Heart right ventricle (tissue), 16 donors: Measurements from ENCODE around the gene GOLIM4. TPM values are rescaled to one million over a fixed set of nuclear protein-coding genes. Genes with fewer than 3 reads are reported as not detected.

ENCODE experiments used
- ATAC-seq, 8 donors: fragments of 200-7000 bp; cut with Tn5 transposase; one replicate each; pipeline ENCODE4 v1.9.1; 2020; ENCODE audit warnings: mild to moderate bottlenecking in 8 of 8, moderate library complexity in 8 of 8, moderate number of reproducible peaks in 1 of 8
- DNase-seq, 2 donors: peaks; one replicate each; pipeline ENCODE4 v3.0.0-alpha.2; 2020
- H3K27ac ChIP-seq, 10 donors: fragments of 200-600 bp; sonication (generic) in 2 of 10; one replicate each; pipeline versions ENCODE4 v1.5.0 to v1.8.0; 2020 to 2022; ENCODE audit warnings: mild to moderate bottlenecking in 3 of 10
- H3K27me3 ChIP-seq, 7 donors: fragments of 200-600 bp; one replicate each; pipeline ENCODE4 v1.8.0; 2021 to 2022; ENCODE audit warnings: mild to moderate bottlenecking in 2 of 7
- H3K36me3 ChIP-seq, 9 donors: fragments of 200-600 bp; sonication (generic) in 1 of 9; one replicate each; pipeline versions ENCODE4 v1.5.0 to v1.8.0; 2020 to 2022; ENCODE audit warnings: mild to moderate bottlenecking in 2 of 9
- H3K4me1 ChIP-seq, 9 donors: fragments of 200-600 bp; sonication (generic) in 1 of 9; one replicate each; pipeline versions ENCODE4 v1.5.0 to v1.8.0; 2020 to 2022; ENCODE audit warnings: mild to moderate bottlenecking in 4 of 9
- H3K4me3 ChIP-seq, 10 donors: fragments of 200-600 bp; sonication (generic) in 2 of 10; one replicate each; pipeline versions ENCODE4 v1.5.0 to v1.8.0; 2020 to 2022; ENCODE audit warnings: mild to moderate bottlenecking in 7 of 10, moderate library complexity in 2 of 10
- H3K9me3 ChIP-seq, 11 donors: fragments of 200-600 bp in 10 of 11; sonication (generic) in 2 of 11; one replicate each; pipeline versions ENCODE4 v1.5.0 to v1.8.0; 2013 to 2022; ENCODE audit warnings: mild to moderate bottlenecking in 2 of 11, control low read depth in 1 of 11, moderate library complexity in 1 of 11
- CTCF ChIP-seq, 9 donors: fragments of 200-600 bp; sonication (generic) in 2 of 9; IDR thresholded peaks; one replicate each; pipeline versions ENCODE4 v1.5.0 to v1.8.0; 2021 to 2022; ENCODE audit warnings: antibody characterized with exemption in 9 of 9, mild to moderate bottlenecking in 5 of 9, moderate library complexity in 1 of 9
- WGBS, 2 donors: extraction: QIAGEN DNeasy Blood & Tissue Kit; methylation state at CpG; one replicate each; pipeline ENCODE4 v1.1.7; 2013; ENCODE audit warnings: inconsistent platforms in 1 of 2; 5-methylcytosine and 5-hydroxymethylcytosine counted together
- intact Hi-C, 10 donors: fragments of 100-400 bp; cut with DNase I; formaldehyde crosslinking; loops; one replicate each; pipeline versions ENCODE4 v1.11.1 to v1.14.2; 2022
- polyA plus RNA-seq, 2 donors: library from polyadenylated mRNA; stranded (reverse); fragments of 200-250 nt; gene quantifications; one replicate each; pipeline ENCODE4 v1.2.3, GENCODE V29; 2013
- total RNA-seq, 10 donors: library from RNA; stranded (reverse); fragmentation: NEBNext Ultra II Directional in 3 of 10; extraction: Animal tissue kit (Norgen Biotek cat#: 25700) in 3 of 10; gene quantifications; one replicate each; pipeline versions ENCODE4 v1.2.1 to v1.2.4, GENCODE V29; 2021 to 2023
- donor health status: Arrhythmogenic right ventricular cardiomyopathy.
- donor health status: ischemic (EF 13 %, LVEDD 7.1; RV severe dilation, severe dysfunction).
- donor health status: healthy with polysubstance abuse.
- donor health status: DM: no; HTN: yes; CAD: no.
- donor health status: DM: no; HTN: no; CAD: no.
- donor health status: ischemic (EF 25% LVEDD 6.9; RV normal size, moderate dysfunction).
- donor health status: ischemic (EF 25% LVEDD 5.7; RV mildly dilated, moderate dysfunction).
- donor health status: healthy.
- donor health status: DM: yes; HTN: yes; CAD: no.
- donor health status: Ischemic cardiomyopathy.
- donor health status: ischemic (EF 35%, LVEDD 5.7; RV mildly dilated, moderate dysfunction).
- donor health status: nonischemic (EF 11% LVEDD 7.7; RV severe dilation, severe dysfunction).
- donor health status: DM: yes; HTN: yes; CAD: no.
- donor health status: PGD.
- donor health status: ischemic (EF 29% LVEDD 5.4; RV normal size, mild dysfunction).
- donor health status: nonischemic (EF 23%, LVEDD 6.1; RV moderate dilation, normal function).

GOLIM4 gene
- total and polyA plus RNA-seq, 12 donors = 18.8 to 103 (median 69.8) TPM

- no peaks in the 10 kb centered on the region for H3K27me3 ChIP-seq
- WGBS, 2 donors = 93 to 96% methylated on average over 1 of the region's 1 CpG
- H3K4me1 ChIP-seq = no peaks in the 10 kb centered on the region
- H3K27ac ChIP-seq = no peak overlapping the region
- no peak for DNase-seq
- ATAC-seq = no peak
- no peak overlapping the region for H3K4me3 ChIP-seq
- no peak for TF ChIP-seq CTCF (IDR thresholded peaks at IDR 0.05)
- no peaks in the 10 kb centered on the region for H3K36me3 ChIP-seq
- peaks cover 0 to 13% (median 0%) of the 10 kb centered on the region in 11 donors for H3K9me3 ChIP-seq
- intact Hi-C loops = no loop called here
These were observed 94.5 kb downstream of the GOLIM4 start for GRCh38 chr3:168001244-168001643.

- peak in 1 of 8 donors; percentile 22 for ATAC-seq
- DNase-seq = no peak
- no peak overlapping the region for H3K27ac ChIP-seq
- no peak for TF ChIP-seq CTCF (IDR thresholded peaks at IDR 0.05)
- H3K4me1 ChIP-seq = no peaks in the 10 kb centered on the region
- intact Hi-C loops = no loop called here
- H3K9me3 ChIP-seq = peaks cover 0 to 12% (median 0%) of the 10 kb centered on the region in 11 donors
- H3K27me3 ChIP-seq = no peaks in the 10 kb centered on the region
- no peaks in the 10 kb centered on the region for H3K36me3 ChIP-seq
- 57 to 64% methylated on average over 5 of the region's 5 CpGs for WGBS, 2 donors
- no peak overlapping the region for H3K4me3 ChIP-seq
These were observed 97.5 kb downstream of the GOLIM4 start for GRCh38 chr3:167998253-167998652.

GRCh38 chr3:167996514-167996913, 99.2 kb downstream of the GOLIM4 start:
- WGBS, 2 donors = 86 to 89% methylated on average over 4 of the region's 4 CpGs

GRCh38 chr3:167992381-167992780, 103.3 kb downstream of the GOLIM4 start:
- Histone ChIP-seq H3K9me3 (no peaks in the 10 kb centered on the region), H3K4me1 (peaks cover 0 to 12% (median 0%) of the 10 kb centered on the region in 9 donors), H3K27me3 (no peaks in the 10 kb centered on the region), H3K27ac (no peak overlapping the region), H3K36me3 (no peaks in the 10 kb centered on the region), H3K4me3 (no peak overlapping the region)
- no peak for TF ChIP-seq CTCF (IDR thresholded peaks at IDR 0.05)
- ATAC-seq (no peak), DNase-seq (no peak)
- WGBS, 2 donors = 83 to 84% methylated on average over 1 of the region's 1 CpG
- intact Hi-C loops = no loop called here

More at GRCh38 chr3:167996514-167996913, 99.2 kb downstream of the GOLIM4 start:
- no peaks in the 10 kb centered on the region for H3K36me3 ChIP-seq
- DNase-seq (no peak), ATAC-seq (no peak)
- no peaks in the 10 kb centered on the region for H3K9me3 ChIP-seq
- no peak for TF ChIP-seq CTCF (IDR thresholded peaks at IDR 0.05)
- no peaks in the 10 kb centered on the region for H3K27me3 ChIP-seq
- intact Hi-C loops = no loop called here
- H3K4me3 ChIP-seq = no peak overlapping the region
- no peak overlapping the region for H3K27ac ChIP-seq
- no peaks in the 10 kb centered on the region for H3K4me1 ChIP-seq
